NCI-H748 (cell line): ENCODE data around the gene DOK4.

Experiments used
- DNase-seq: peaks from one replicate; lab custom pipeline; 2025; ENCODE audit not compliant: unreplicated experiment; lab: John Stamatoyannopoulos, UW

Gene DOK4

GRCh38 chr16:57478396-57479204, 7.7 kb downstream of the DOK4 start:
- DNase-seq: no peak

GRCh38 chr16:57477531-57478202, 8.6 kb downstream of the DOK4 start:
- peak; percentile 3 for DNase-seq

- no peak for DNase-seq
Observed at GRCh38 chr16:57476546-57477410, 9.5 kb downstream of the DOK4 start.

GRCh38 chr16:57475711-57476339, 10.5 kb downstream of the DOK4 start:
- DNase-seq: peak; percentile 53

- no peak for DNase-seq
Observed at GRCh38 chr16:57474671-57475661, 11.3 kb downstream of the DOK4 start.

GRCh38 chr16:57473906-57474305, 12.4 kb downstream of the DOK4 start:
- no peak for DNase-seq

- no peak for DNase-seq
Observed at GRCh38 chr16:57473176-57473840, 13.0 kb downstream of the DOK4 start.

GRCh38 chr16:57472665-57473060, 13.6 kb downstream of the DOK4 start:
- no peak for DNase-seq

GRCh38 chr16:57471852-57472664, 14.2 kb downstream of the DOK4 start:
- DNase-seq: no peak

GRCh38 chr16:57471209-57471608, 15.1 kb downstream of the DOK4 start:
- no peak for DNase-seq

GRCh38 chr16:57470711-57471110, 15.6 kb downstream of the DOK4 start:
- no peak for DNase-seq

GRCh38 chr16:57469917-57470470, 16.3 kb downstream of the DOK4 start:
- DNase-seq: no peak

GRCh38 chr16:57469046-57469445, 17.2 kb downstream of the DOK4 start:
- DNase-seq: no peak

GRCh38 chr16:57468346-57468745, 17.9 kb downstream of the DOK4 start:
- DNase-seq: no peak

GRCh38 chr16:57464523-57464922, 21.8 kb downstream of the DOK4 start:
- no peak for DNase-seq

- no peak for DNase-seq
Observed at GRCh38 chr16:57462978-57463362, 23.3 kb downstream of the DOK4 start.

GRCh38 chr16:57462209-57462977, 23.9 kb downstream of the DOK4 start, which contains the start of gene POLR2C:
Gene POLR2C, plus strand, starts transcription at chr16:57462679. Its CDS starts 46 bp downstream, at chr16:57462725.
- DNase-seq: peak; percentile 82
